Skeletal muscle tissue (tissue), 4 donors: Measurements from ENCODE around the gene TRA2B. TPM values are rescaled to one million over a fixed set of nuclear protein-coding genes. Genes with fewer than 3 reads are reported as not detected.
A peak's percentile ranks its signal among the peaks of the same experiment; 100 is the strongest.

Experiments used
- H3K27ac ChIP-seq: one replicate; pipeline ENCODE4 v1.7.0; 2013; ENCODE audit warnings: mild to moderate bottlenecking, low read depth, low read length, inconsistent platforms
- H3K27me3 ChIP-seq, 3 donors: one replicate each; pipeline ENCODE4 v1.7.0; 2013; ENCODE audit warnings: low read length in 3 of 3; ENCODE audit not compliant: control insufficient read depth in 3 of 3, insufficient read depth in 3 of 3
- H3K36me3 ChIP-seq, 3 donors: one replicate each; pipeline ENCODE4 v1.7.0; 2013; ENCODE audit warnings: low read length in 3 of 3; ENCODE audit not compliant: control insufficient read depth in 3 of 3, insufficient read depth in 3 of 3
- H3K4me1 ChIP-seq, 3 donors: one replicate each; pipeline ENCODE4 v1.7.0; 2013; ENCODE audit warnings: low read length in 3 of 3, mild to moderate bottlenecking in 3 of 3; ENCODE audit not compliant: control insufficient read depth in 3 of 3, insufficient read depth in 3 of 3
- H3K4me3 ChIP-seq, 3 donors: one replicate each; pipeline ENCODE4 v1.7.0; 2013; ENCODE audit warnings: low read length in 3 of 3
- H3K9ac ChIP-seq, 3 donors: one replicate each; pipeline ENCODE4 v1.7.0; 2013; ENCODE audit warnings: low read length in 3 of 3, mild to moderate bottlenecking in 3 of 3, moderate library complexity in 2 of 3, low read depth in 1 of 3
- H3K9me3 ChIP-seq, 3 donors: one replicate each; pipeline ENCODE4 v1.7.0; 2013; ENCODE audit warnings: low read length in 3 of 3; ENCODE audit not compliant: control insufficient read depth in 3 of 3
- total RNA-seq: library from RNA; depleted of rRNA; stranded (reverse); fragments of >200 nt; gene quantifications from one replicate; pipeline ENCODE4 v1.2.3, GENCODE V29; 2014
- donor health status: Osteomylitis.

TRA2B gene
- total RNA-seq, 1 donor from 2014 or later = 136 TPM

- Histone ChIP-seq H3K4me1 (peaks cover 0 to 11% (median 8%) of the 10 kb centered on the region in 3 donors), H3K9me3 (no peaks in the 10 kb centered on the region), H3K27me3 (no peaks in the 10 kb centered on the region), H3K9ac (no peak overlapping the region), H3K4me3 (no peak overlapping the region), H3K36me3 (no peaks in the 10 kb centered on the region), H3K27ac (no peak overlapping the region)
Observed at GRCh38 chr3:185958626-185959025, 20.8 kb upstream of the TRA2B start.

- H3K9ac ChIP-seq = no peak overlapping the region
- H3K27me3 ChIP-seq = peaks cover 0 to 5% (median 0%) of the 10 kb centered on the region in 3 donors
- H3K4me1 ChIP-seq = peaks cover 0 to 11% (median 8%) of the 10 kb centered on the region in 3 donors
- no peaks in the 10 kb centered on the region for H3K36me3 ChIP-seq
- no peak overlapping the region for H3K27ac ChIP-seq
- H3K9me3 ChIP-seq = no peaks in the 10 kb centered on the region
- no peak overlapping the region for H3K4me3 ChIP-seq
Observed at GRCh38 chr3:185956244-185956643, 18.4 kb upstream of the TRA2B start.

GRCh38 chr3:185954366-185954723 is 16.5 kb upstream of the TRA2B start:
- Histone ChIP-seq H3K4me1 (no peaks in the 10 kb centered on the region), H3K9me3 (no peaks in the 10 kb centered on the region), H3K4me3 (no peak overlapping the region), H3K9ac (no peak overlapping the region), H3K27ac (no peak overlapping the region), H3K36me3 (no peaks in the 10 kb centered on the region), H3K27me3 (peaks cover 0 to 5% (median 0%) of the 10 kb centered on the region in 3 donors)

GRCh38 chr3:185950728-185951127 is 12.9 kb upstream of the TRA2B start:
- Histone ChIP-seq H3K4me3 (no peak overlapping the region), H3K9me3 (no peaks in the 10 kb centered on the region), H3K27ac (no peak overlapping the region), H3K36me3 (no peaks in the 10 kb centered on the region), H3K27me3 (peaks cover 0 to 5% (median 0%) of the 10 kb centered on the region in 3 donors), H3K9ac (no peak overlapping the region), H3K4me1 (no peaks in the 10 kb centered on the region)

- Histone ChIP-seq H3K27me3 (peaks cover 0 to 5% (median 0%) of the 10 kb centered on the region in 3 donors), H3K9ac (no peak overlapping the region), H3K4me3 (no peak overlapping the region), H3K36me3 (no peaks in the 10 kb centered on the region), H3K27ac (no peak overlapping the region), H3K4me1 (no peaks in the 10 kb centered on the region), H3K9me3 (no peaks in the 10 kb centered on the region)
Observed at GRCh38 chr3:185949515-185949914, 11.7 kb upstream of the TRA2B start.

- peaks cover 2 to 4% (median 3%) of the 10 kb centered on the region in 3 donors for H3K4me1 ChIP-seq
- no peak overlapping the region for H3K9ac ChIP-seq
- H3K4me3 ChIP-seq = no peak overlapping the region
- no peak overlapping the region for H3K27ac ChIP-seq
- H3K27me3 ChIP-seq = peaks cover 0 to 5% (median 0%) of the 10 kb centered on the region in 3 donors
- H3K36me3 ChIP-seq = no peaks in the 10 kb centered on the region
- H3K9me3 ChIP-seq = no peaks in the 10 kb centered on the region
Observed at GRCh38 chr3:185948292-185948691, 10.5 kb upstream of the TRA2B start.

GRCh38 chr3:185943760-185944106 is 5.9 kb upstream of the TRA2B start:
- Histone ChIP-seq H3K9me3 (no peaks in the 10 kb centered on the region), H3K27me3 (no peaks in the 10 kb centered on the region), H3K36me3 (no peaks in the 10 kb centered on the region), H3K27ac (no peak overlapping the region), H3K4me1 (peaks cover 7 to 10% (median 9%) of the 10 kb centered on the region in 3 donors), H3K4me3 (no peak overlapping the region), H3K9ac (no peak overlapping the region)

- peak overlapping the region in 1 of 3 donors; percentile 51 for H3K9ac ChIP-seq
- H3K27me3 ChIP-seq = no peaks in the 10 kb centered on the region
- peak overlapping the region; percentile 38 for H3K27ac ChIP-seq
- H3K9me3 ChIP-seq = no peaks in the 10 kb centered on the region
- peak overlapping the region; percentile 42 to 62 (median 49) for H3K4me3 ChIP-seq
- H3K36me3 ChIP-seq = no peaks in the 10 kb centered on the region
- H3K4me1 ChIP-seq = peaks cover 10 to 11% (median 10%) of the 10 kb centered on the region in 3 donors
Observed at GRCh38 chr3:185942907-185943759, 5.3 kb upstream of the TRA2B start.

GRCh38 chr3:185942396-185942795 is 4.6 kb upstream of the TRA2B start:
- no peak overlapping the region for H3K4me3 ChIP-seq
- H3K27ac ChIP-seq = no peak overlapping the region
- no peaks in the 10 kb centered on the region for H3K27me3 ChIP-seq

GRCh38 chr3:185940951-185941350 is 3.1 kb upstream of the TRA2B start:
- Histone ChIP-seq H3K4me1 (peaks cover 10 to 12% (median 11%) of the 10 kb centered on the region in 3 donors), H3K27me3 (no peaks in the 10 kb centered on the region), H3K4me3 (no peak overlapping the region), H3K36me3 (peaks cover 0 to 4% (median 0%) of the 10 kb centered on the region in 3 donors), H3K27ac (no peak overlapping the region), H3K9ac (no peak overlapping the region), H3K9me3 (no peaks in the 10 kb centered on the region)

More at GRCh38 chr3:185942396-185942795, 4.6 kb upstream of the TRA2B start:
- no peak overlapping the region for H3K9ac ChIP-seq
- peaks cover 0 to 4% (median 0%) of the 10 kb centered on the region in 3 donors for H3K36me3 ChIP-seq
- no peaks in the 10 kb centered on the region for H3K9me3 ChIP-seq
- peaks cover 10 to 12% (median 11%) of the 10 kb centered on the region in 3 donors for H3K4me1 ChIP-seq
